Hematopoietic multipotent progenitor cell treated with erythropoietin and hydrocortisone succinate and interleukin-3 and kit ligand, for 8 days (in vitro differentiated cells): ENCODE measurements around the gene ZSWIM5.
"Not testable (repeated sequence)": the region's sequence is repeated elsewhere in the genome, so short reads cannot be mapped to it uniquely, and the experiment has no call there.

ENCODE experiments used
- DNase-seq: peaks from one replicate; pipeline ENCODE4 v3.0.0-alpha.2; 2015

ZSWIM5 gene

GRCh38 chr1:45079533-45079932 is 126.9 kb downstream of the ZSWIM5 start:
- no peak for DNase-seq

GRCh38 chr1:45076959-45077358 is 129.4 kb downstream of the ZSWIM5 start:
- not testable (repeated sequence) for DNase-seq

- DNase-seq, result no peak
Observed at GRCh38 chr1:45071567-45071966, 134.8 kb downstream of the ZSWIM5 start.

GRCh38 chr1:45067806-45068205 is 138.6 kb downstream of the ZSWIM5 start:
- DNase-seq, result no peak

GRCh38 chr1:45065083-45065482 is 141.3 kb downstream of the ZSWIM5 start:
- DNase-seq, result no peak

- not testable (repeated sequence) for DNase-seq
Observed at GRCh38 chr1:45062463-45062862, 143.9 kb downstream of the ZSWIM5 start.

GRCh38 chr1:45059829-45060228 is 146.6 kb downstream of the ZSWIM5 start:
- DNase-seq, result no peak

- no peak for DNase-seq
Observed at GRCh38 chr1:45057542-45057941, 148.9 kb downstream of the ZSWIM5 start.

- DNase-seq, result no peak
Observed at GRCh38 chr1:45051005-45051772, 155.2 kb downstream of the ZSWIM5 start.

- DNase-seq, result no peak
Observed at GRCh38 chr1:45047032-45047431, 159.4 kb downstream of the ZSWIM5 start.

GRCh38 chr1:45044916-45045315 is 161.5 kb downstream of the ZSWIM5 start:
- no peak for DNase-seq

- no peak for DNase-seq
Observed at GRCh38 chr1:45043094-45043493, 163.3 kb downstream of the ZSWIM5 start.

- DNase-seq, result no peak
Observed at GRCh38 chr1:45040297-45040696, 166.1 kb downstream of the ZSWIM5 start.

GRCh38 chr1:45038661-45039364 is 167.6 kb downstream of the ZSWIM5 start:
- DNase-seq, result peak; percentile 96

GRCh38 chr1:45038240-45038639 is 168.2 kb downstream of the ZSWIM5 start:
- no peak for DNase-seq

- peak; percentile 89 for DNase-seq
Observed at GRCh38 chr1:45037456-45037855, 168.9 kb downstream of the ZSWIM5 start.

GRCh38 chr1:45035631-45036301 is 170.6 kb downstream of the ZSWIM5 start:
- peak; percentile 95 for DNase-seq

- DNase-seq, result no peak
Observed at GRCh38 chr1:45033356-45033755, 173.0 kb downstream of the ZSWIM5 start.

GRCh38 chr1:45032837-45033236 is 173.6 kb downstream of the ZSWIM5 start:
- no peak for DNase-seq

GRCh38 chr1:45026446-45026845 is 180.0 kb downstream of the ZSWIM5 start:
- DNase-seq, result no peak

GRCh38 chr1:45023663-45024062 is 182.7 kb downstream of the ZSWIM5 start:
- no peak for DNase-seq

- peak; percentile 77 for DNase-seq
Observed at GRCh38 chr1:45018599-45019230, 187.7 kb downstream of the ZSWIM5 start.

- DNase-seq, result peak; percentile 30
Observed at GRCh38 chr1:45016767-45017166, 189.6 kb downstream of the ZSWIM5 start.
